ENCODE measurements around the gene OSTF1.

The OSTF1 gene, protein sequence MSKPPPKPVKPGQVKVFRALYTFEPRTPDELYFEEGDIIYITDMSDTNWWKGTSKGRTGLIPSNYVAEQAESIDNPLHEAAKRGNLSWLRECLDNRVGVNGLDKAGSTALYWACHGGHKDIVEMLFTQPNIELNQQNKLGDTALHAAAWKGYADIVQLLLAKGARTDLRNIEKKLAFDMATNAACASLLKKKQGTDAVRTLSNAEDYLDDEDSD

DNA sequence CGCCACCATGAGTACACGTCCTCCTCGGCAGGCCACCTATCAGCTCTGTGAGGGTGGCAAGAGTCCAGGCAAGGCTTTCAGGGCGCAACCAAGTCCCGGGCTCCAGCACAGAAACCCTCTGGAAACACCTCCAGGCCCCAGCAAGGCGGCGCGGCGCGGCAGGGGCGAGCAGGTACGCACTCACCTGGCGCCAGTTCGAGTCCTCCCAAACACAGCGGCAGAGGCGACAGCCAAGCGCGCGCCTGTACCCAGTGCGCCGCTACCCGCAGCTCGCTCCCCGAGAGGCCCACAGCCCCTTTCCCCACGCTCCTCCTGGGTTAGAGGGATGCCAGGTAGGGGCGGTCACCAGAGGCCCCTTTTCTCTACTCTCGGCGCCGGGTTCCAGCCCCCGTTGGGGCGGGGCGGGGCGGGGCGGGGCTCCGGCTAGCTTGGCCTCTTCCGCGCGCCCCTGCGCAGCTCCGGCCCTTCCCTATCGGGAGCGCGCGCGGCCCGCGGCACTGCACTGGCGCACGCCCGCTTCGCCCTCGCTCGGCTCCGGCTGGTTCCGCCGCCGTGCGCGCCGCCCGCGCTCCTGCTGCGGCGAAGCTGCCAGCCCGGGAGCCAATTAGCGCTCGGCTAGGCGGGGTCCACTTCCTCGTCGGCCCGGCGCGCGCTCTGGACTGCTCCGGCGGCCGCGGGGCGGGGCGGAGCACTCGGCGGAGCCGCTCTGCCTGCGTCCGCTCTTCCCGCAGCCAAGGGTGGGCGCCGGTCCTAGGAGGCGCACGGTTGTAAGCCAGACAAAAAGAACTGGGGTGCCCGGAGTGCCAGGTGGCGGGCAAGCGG is at the start of gene OSTF1, which contains the start of gene NMRK1:
OSTF1 (plus strand) TSS at position 691 of the 822 bp plus-strand sequence. CDS start 179 bp downstream, outside the sequence.
NMRK1 (minus strand) TSS at position 332 of the 822 bp plus-strand sequence. CDS start 5,040 bp downstream, outside the sequence.
- Histone ChIP-seq H3K27me3 (ENCODE audit: control insufficient read depth, insufficient read depth, low read length) (peaks cover 11% of the 10 kb centered on the region), H3K4me1 (ENCODE audit: control insufficient read depth, low read depth, low read length) (peaks cover 13% of the 10 kb centered on the region), H3K36me3 (ENCODE audit: control insufficient read depth, low read depth, low read length) (no peaks in the 10 kb centered on the region), H3K9me3 (ENCODE audit: control insufficient read depth, low read depth, low read length) (no peaks in the 10 kb centered on the region), H3K4me3 (ENCODE audit: low read length) (peak within 1 kb of the TSS; percentile 82), H3K27ac (ENCODE audit: low read length) (no peak within 1 kb of the TSS), H3K9ac (ENCODE audit: low read length) (peak within 1 kb of the TSS; percentile 65)

DNA sequence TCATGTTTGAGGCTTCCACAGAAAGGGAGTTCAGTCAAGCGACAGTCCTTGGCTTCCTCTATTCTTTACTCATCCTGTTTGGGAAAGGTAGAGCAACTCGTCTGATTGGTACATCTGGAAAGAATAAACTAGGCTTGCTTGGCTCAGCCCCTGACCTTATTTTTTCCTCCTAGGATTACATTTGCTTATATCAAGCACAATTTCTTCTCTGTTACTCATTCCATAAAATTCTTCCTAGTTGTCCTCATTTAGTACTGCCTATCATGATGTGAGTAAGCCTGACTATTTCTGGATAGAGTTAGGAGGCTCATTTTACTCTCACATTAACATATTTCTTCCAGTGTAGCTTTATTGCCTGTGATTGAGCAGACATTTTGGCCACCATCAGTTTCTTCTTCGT is 49.3 kb upstream of the OSTF1 start:
- Histone ChIP-seq H3K4me3 (ENCODE audit: low read length) (no peak overlapping the region), H3K4me1 (ENCODE audit: control insufficient read depth, low read depth, low read length) (no peaks in the 10 kb centered on the region), H3K27ac (ENCODE audit: low read length) (no peak overlapping the region), H3K36me3 (ENCODE audit: control insufficient read depth, low read depth, low read length) (no peaks in the 10 kb centered on the region), H3K27me3 (ENCODE audit: control insufficient read depth, insufficient read depth, low read length) (no peaks in the 10 kb centered on the region), H3K9me3 (ENCODE audit: control insufficient read depth, low read depth, low read length) (no peaks in the 10 kb centered on the region), H3K9ac (ENCODE audit: low read length) (no peak overlapping the region)

DNA sequence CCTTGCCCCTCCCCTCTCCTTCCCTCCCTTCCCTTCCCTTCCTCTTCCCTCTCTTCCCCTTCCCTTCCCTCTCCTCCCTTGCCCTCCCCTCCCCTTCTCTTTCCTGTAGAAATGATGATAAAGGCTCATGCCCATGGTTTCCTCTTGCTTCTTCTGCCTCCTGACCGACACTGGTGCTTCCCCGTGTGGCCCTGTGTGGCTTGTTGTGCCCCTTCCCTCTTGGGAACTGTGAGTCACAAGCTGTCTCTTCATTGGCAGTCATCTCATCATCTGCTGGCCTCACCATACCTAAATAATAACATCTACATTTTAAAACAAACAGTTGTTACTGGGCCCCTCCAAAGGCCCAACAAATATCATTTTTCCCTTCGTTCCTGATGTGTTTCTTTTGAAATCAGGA is 48.5 kb upstream of the OSTF1 start:
- Histone ChIP-seq H3K9me3 (ENCODE audit: control insufficient read depth, low read depth, low read length) (no peaks in the 10 kb centered on the region), H3K9ac (ENCODE audit: low read length) (no peak overlapping the region), H3K4me3 (ENCODE audit: low read length) (no peak overlapping the region), H3K4me1 (ENCODE audit: control insufficient read depth, low read depth, low read length) (no peaks in the 10 kb centered on the region), H3K27ac (ENCODE audit: low read length) (no peak overlapping the region), H3K36me3 (ENCODE audit: control insufficient read depth, low read depth, low read length) (no peaks in the 10 kb centered on the region), H3K27me3 (ENCODE audit: control insufficient read depth, insufficient read depth, low read length) (no peaks in the 10 kb centered on the region)

DNA sequence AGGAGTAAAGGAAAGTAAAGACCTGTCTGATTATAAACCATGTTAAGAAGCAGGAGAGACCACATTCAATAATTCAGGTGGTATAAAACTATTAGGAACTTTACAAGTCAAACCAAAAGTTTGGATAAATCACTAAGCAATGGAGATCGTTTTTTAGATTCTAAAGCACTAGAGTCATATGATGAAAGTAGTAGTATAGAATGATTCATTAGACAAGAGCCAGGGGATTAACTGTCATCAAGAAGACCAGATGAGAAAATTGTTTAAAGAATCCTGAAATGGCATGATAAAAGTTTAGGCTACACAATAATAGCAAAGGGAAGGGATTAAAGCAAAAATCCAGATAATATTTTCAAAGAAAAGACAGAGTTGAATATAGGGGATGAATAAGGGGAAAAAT is 47.3 kb upstream of the OSTF1 start:
- no peak overlapping the region for H3K4me3 ChIP-seq (ENCODE audit: low read length)
- no peak overlapping the region for H3K9ac ChIP-seq (ENCODE audit: low read length)
- no peaks in the 10 kb centered on the region for H3K9me3 ChIP-seq (ENCODE audit: control insufficient read depth, low read depth, low read length)
- H3K4me1 ChIP-seq (ENCODE audit: control insufficient read depth, low read depth, low read length): no peaks in the 10 kb centered on the region
- no peak overlapping the region for H3K27ac ChIP-seq (ENCODE audit: low read length)
- H3K27me3 ChIP-seq (ENCODE audit: control insufficient read depth, insufficient read depth, low read length): no peaks in the 10 kb centered on the region
- H3K36me3 ChIP-seq (ENCODE audit: control insufficient read depth, low read depth, low read length): no peaks in the 10 kb centered on the region

DNA sequence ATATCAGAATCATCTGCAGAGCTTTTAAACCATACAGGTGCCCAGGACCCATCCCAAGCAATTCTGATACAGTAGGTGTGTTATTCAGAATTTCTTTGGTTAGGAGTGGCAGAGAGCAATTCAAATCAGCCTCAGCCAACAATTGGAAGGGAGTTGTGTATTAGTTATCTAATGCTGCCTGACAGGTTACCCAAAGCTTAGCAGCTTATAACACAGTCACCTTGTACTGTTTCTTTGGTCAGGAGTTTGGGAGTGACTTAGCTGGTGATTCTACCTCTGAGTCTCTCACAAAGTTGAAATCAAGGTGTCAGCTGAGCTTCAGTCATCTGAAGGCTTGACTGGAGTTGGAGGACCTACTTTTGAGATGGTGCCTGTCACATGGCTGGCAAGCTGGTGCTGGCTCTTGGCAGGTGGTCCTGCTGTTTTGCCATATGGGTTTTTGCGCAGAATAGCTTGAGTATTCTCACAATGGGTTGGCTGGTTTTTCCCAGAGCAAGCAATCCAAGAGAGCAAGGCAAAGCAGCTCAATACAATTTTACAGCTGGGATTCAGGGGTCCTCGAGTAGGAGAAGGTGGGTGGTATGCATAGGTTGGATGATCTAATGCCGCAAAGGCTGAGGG is 41.5 kb upstream of the OSTF1 start:
- H3K9me3 ChIP-seq (ENCODE audit: control insufficient read depth, low read depth, low read length): no peaks in the 10 kb centered on the region
- no peak overlapping the region for H3K27ac ChIP-seq (ENCODE audit: low read length)
- H3K4me1 ChIP-seq (ENCODE audit: control insufficient read depth, low read depth, low read length): no peaks in the 10 kb centered on the region
- no peak overlapping the region for H3K4me3 ChIP-seq (ENCODE audit: low read length)
- H3K9ac ChIP-seq (ENCODE audit: low read length): no peak overlapping the region
- H3K36me3 ChIP-seq (ENCODE audit: control insufficient read depth, low read depth, low read length): no peaks in the 10 kb centered on the region
- no peaks in the 10 kb centered on the region for H3K27me3 ChIP-seq (ENCODE audit: control insufficient read depth, insufficient read depth, low read length)

DNA sequence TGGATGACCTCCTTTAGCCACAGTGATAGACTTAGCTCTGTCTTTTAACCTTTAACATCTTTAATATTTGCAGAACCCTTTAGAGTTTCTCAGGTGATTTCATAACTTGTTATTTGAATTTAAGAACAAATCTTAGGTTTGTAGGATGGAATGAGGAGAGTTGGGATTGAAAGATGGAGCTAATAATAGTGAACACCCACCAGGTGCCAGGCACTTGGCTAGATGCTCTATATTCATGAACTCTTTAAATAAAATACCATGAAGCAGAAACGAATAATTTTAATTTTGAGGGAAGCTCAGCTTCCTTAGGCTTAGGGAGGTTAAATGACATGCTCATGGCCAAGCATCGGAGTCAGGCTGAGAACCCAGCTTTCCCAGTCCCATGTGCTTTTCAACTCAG is 40.8 kb upstream of the OSTF1 start:
- H3K27me3 ChIP-seq (ENCODE audit: control insufficient read depth, insufficient read depth, low read length): no peaks in the 10 kb centered on the region
- no peaks in the 10 kb centered on the region for H3K4me1 ChIP-seq (ENCODE audit: control insufficient read depth, low read depth, low read length)
- no peak overlapping the region for H3K9ac ChIP-seq (ENCODE audit: low read length)
- no peaks in the 10 kb centered on the region for H3K9me3 ChIP-seq (ENCODE audit: control insufficient read depth, low read depth, low read length)
- no peaks in the 10 kb centered on the region for H3K36me3 ChIP-seq (ENCODE audit: control insufficient read depth, low read depth, low read length)
- H3K27ac ChIP-seq (ENCODE audit: low read length): no peak overlapping the region
- H3K4me3 ChIP-seq (ENCODE audit: low read length): no peak overlapping the region

DNA sequence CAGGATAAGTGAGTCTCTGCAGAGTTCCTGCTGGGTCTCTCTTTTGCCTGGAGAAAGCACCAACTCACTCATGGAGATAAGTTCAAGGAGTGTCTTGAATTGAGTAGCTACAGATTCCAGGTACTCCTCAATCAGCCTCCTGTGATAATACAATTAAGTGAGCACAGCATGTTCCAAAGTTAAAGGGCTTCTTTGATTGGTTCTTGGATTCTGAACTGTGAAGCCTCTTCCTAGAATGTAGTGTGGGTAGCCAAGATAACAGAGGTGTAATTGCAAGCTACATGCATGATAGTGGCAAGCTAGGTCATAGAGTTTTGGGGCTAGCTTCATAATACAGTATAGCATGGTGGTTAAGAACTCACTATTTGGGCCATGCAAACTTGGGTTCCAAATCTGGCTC is 37.0 kb upstream of the OSTF1 start:
- no peak overlapping the region for H3K4me3 ChIP-seq (ENCODE audit: low read length)
- no peak overlapping the region for H3K9ac ChIP-seq (ENCODE audit: low read length)
- no peaks in the 10 kb centered on the region for H3K36me3 ChIP-seq (ENCODE audit: control insufficient read depth, low read depth, low read length)
- no peaks in the 10 kb centered on the region for H3K27me3 ChIP-seq (ENCODE audit: control insufficient read depth, insufficient read depth, low read length)
- H3K27ac ChIP-seq (ENCODE audit: low read length): no peak overlapping the region
- H3K9me3 ChIP-seq (ENCODE audit: control insufficient read depth, low read depth, low read length): no peaks in the 10 kb centered on the region
- H3K4me1 ChIP-seq (ENCODE audit: control insufficient read depth, low read depth, low read length): no peaks in the 10 kb centered on the region

DNA sequence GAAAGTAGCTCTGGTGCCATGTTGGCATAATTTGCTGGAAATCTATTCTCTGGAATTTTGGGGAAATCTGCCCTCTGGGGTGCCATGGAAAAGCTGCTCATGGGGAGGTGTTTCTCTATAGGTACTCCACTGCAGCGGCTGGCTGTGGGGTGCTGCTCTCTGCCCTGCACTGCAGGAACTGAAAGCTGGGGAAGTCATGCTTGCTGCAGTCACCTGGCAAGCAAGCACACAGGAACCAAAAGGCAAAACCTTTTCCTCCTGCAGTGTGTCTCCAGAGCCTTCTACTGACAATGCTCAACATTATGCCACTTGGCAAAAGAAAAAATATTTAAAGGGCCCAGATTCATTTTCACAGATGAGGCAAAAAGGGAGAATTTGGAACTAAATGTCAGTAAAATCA is 34.4 kb upstream of the OSTF1 start:
- Histone ChIP-seq H3K27ac (ENCODE audit: low read length) (no peak overlapping the region), H3K4me3 (ENCODE audit: low read length) (no peak overlapping the region), H3K9me3 (ENCODE audit: control insufficient read depth, low read depth, low read length) (no peaks in the 10 kb centered on the region), H3K36me3 (ENCODE audit: control insufficient read depth, low read depth, low read length) (no peaks in the 10 kb centered on the region), H3K9ac (ENCODE audit: low read length) (no peak overlapping the region), H3K27me3 (ENCODE audit: control insufficient read depth, insufficient read depth, low read length) (no peaks in the 10 kb centered on the region), H3K4me1 (ENCODE audit: control insufficient read depth, low read depth, low read length) (no peaks in the 10 kb centered on the region)

DNA sequence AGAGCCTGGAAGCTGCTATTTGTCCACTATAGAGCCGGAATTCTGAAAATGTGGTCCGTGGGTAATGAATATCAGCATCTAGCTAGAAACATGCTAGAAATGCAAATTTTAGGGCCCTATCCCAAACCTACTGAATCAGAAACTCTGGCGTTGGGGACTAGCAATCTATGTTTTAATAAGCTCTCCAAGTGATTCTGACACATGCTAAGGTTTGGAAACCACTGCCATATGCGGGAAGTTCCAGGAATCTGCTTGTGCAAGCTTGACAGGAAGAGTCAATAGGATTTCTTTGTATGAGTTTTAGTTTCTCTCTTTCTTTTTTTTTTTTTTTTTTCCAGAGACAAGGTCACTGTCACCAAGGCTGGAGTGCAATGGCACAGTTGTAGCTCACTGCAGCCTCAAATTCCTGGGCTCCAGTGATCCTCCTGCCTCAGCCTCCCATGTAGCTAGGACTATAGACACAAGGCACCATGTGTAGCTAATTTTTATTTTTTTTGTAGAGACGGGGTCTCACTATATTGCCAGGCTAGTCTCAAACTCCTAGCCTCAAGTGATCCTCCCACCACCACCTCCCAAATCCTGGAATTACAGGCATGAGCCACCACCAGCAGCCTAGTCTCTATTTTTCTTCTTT is 33.8 kb upstream of the OSTF1 start:
- H3K4me1 ChIP-seq (ENCODE audit: control insufficient read depth, low read depth, low read length): no peaks in the 10 kb centered on the region
- no peak overlapping the region for H3K27ac ChIP-seq (ENCODE audit: low read length)
- H3K9me3 ChIP-seq (ENCODE audit: control insufficient read depth, low read depth, low read length): no peaks in the 10 kb centered on the region
- H3K4me3 ChIP-seq (ENCODE audit: low read length): no peak overlapping the region
- H3K9ac ChIP-seq (ENCODE audit: low read length): no peak overlapping the region
- no peaks in the 10 kb centered on the region for H3K36me3 ChIP-seq (ENCODE audit: control insufficient read depth, low read depth, low read length)
- H3K27me3 ChIP-seq (ENCODE audit: control insufficient read depth, insufficient read depth, low read length): no peaks in the 10 kb centered on the region

DNA sequence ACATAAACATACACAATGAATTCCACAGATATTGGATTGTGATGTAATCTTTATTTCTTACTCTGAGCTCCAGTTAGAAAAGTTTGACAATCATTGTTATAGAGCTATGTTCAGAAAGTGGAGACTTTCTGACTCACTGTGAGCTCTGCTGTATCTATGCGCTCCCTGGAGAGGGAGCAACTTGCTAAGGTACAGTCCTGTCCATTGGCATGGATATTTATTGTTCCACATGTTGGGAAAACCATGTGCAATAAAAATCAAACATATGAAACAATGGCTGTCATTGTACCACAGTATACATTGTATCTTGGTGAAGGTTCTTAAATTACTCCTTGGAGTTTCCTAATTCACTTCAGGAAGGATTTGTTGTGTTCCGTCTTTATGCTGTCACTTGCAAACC is 27.1 kb upstream of the OSTF1 start:
- no peak overlapping the region for H3K9ac ChIP-seq (ENCODE audit: low read length)
- no peak overlapping the region for H3K27ac ChIP-seq (ENCODE audit: low read length)
- H3K9me3 ChIP-seq (ENCODE audit: control insufficient read depth, low read depth, low read length): no peaks in the 10 kb centered on the region
- H3K4me1 ChIP-seq (ENCODE audit: control insufficient read depth, low read depth, low read length): no peaks in the 10 kb centered on the region
- H3K27me3 ChIP-seq (ENCODE audit: control insufficient read depth, insufficient read depth, low read length): no peaks in the 10 kb centered on the region
- H3K36me3 ChIP-seq (ENCODE audit: control insufficient read depth, low read depth, low read length): no peaks in the 10 kb centered on the region
- H3K4me3 ChIP-seq (ENCODE audit: low read length): no peak overlapping the region

DNA sequence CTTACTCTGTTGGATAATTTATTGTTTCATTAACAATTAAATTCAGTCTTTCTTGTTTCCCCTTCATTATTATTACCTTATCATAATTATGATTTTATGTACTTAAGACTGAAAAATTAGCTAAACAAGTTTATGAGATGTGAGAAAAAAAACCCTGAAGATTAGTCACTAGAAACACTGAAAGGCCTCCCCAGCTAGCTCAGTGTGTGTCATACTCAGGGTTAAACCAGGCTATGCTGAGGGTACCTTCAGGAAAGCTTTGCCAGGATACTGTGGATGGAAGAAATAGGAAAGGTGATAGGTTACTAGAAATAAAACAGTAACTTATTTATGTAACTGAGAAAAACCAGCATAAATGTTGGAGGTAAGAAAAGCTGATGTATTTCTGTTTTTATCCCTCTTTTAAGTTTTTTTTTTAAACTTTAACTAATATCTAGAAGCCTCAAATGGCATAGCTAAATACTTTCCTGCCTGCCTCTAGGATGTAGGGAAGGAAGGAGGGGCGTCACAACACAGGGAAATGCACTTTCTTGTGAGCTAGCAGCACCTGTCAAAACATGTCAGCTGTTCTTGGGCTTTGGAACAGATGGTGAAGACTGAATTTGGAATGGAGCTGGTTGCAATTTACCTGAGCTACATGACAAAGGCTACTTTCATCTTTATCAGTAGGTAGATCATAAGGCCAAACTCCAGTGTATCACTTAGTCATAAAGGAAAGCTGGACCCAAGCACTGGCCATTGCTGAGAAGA is 24.6 kb upstream of the OSTF1 start:
- no peaks in the 10 kb centered on the region for H3K36me3 ChIP-seq (ENCODE audit: control insufficient read depth, low read depth, low read length)
- H3K9ac ChIP-seq (ENCODE audit: low read length): no peak overlapping the region
- no peaks in the 10 kb centered on the region for H3K27me3 ChIP-seq (ENCODE audit: control insufficient read depth, insufficient read depth, low read length)
- no peaks in the 10 kb centered on the region for H3K4me1 ChIP-seq (ENCODE audit: control insufficient read depth, low read depth, low read length)
- no peaks in the 10 kb centered on the region for H3K9me3 ChIP-seq (ENCODE audit: control insufficient read depth, low read depth, low read length)
- no peak overlapping the region for H3K27ac ChIP-seq (ENCODE audit: low read length)
- no peak overlapping the region for H3K4me3 ChIP-seq (ENCODE audit: low read length)
